ENCODE data around the gene ABI1.

DNA sequence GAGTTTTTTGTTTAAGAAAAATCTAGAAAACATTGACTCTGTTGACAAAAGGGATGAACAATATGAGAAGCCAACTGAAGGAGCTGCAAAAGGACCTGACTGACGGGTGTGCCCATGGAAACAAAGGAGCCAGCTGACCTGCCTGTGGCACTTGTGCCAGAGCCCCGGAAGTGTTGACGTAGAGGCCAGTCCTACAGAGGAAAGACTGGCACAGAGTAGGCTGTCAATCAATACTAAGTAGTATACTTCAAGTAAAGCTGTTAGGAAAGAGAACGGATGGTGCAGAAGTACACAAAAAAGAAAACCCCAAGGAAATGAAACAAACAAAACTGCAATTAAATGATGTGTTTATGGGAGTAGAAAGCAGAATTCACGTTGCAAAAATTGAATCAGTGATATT lies 19.0 kb upstream of the ABI1 start:
- TF ChIP-seq, protein P1, sequence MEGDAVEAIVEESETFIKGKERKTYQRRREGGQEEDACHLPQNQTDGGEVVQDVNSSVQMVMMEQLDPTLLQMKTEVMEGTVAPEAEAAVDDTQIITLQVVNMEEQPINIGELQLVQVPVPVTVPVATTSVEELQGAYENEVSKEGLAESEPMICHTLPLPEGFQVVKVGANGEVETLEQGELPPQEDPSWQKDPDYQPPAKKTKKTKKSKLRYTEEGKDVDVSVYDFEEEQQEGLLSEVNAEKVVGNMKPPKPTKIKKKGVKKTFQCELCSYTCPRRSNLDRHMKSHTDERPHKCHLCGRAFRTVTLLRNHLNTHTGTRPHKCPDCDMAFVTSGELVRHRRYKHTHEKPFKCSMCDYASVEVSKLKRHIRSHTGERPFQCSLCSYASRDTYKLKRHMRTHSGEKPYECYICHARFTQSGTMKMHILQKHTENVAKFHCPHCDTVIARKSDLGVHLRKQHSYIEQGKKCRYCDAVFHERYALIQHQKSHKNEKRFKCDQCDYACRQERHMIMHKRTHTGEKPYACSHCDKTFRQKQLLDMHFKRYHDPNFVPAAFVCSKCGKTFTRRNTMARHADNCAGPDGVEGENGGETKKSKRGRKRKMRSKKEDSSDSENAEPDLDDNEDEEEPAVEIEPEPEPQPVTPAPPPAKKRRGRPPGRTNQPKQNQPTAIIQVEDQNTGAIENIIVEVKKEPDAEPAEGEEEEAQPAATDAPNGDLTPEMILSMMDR (IDR thresholded peaks at IDR 0.05) = no peak
- TF ChIP-seq POLR2A (IDR thresholded peaks at IDR 0.05) = no peak
